GM23338 (cell line): Measurements from ENCODE around the gene PPP2R2D. TPM values are rescaled to one million over a fixed set of nuclear protein-coding genes. Genes with fewer than 3 reads are reported as not detected.
A peak's percentile ranks its signal among the peaks of the same experiment; 100 is the strongest.

ENCODE experiments used
- ATAC-seq: fragments of 200-7000 bp; cut with Tn5 transposase; 3 replicates; pipeline ENCODE4 v1.9.1; 2020
- DNase-seq: peaks from one replicate; pipeline ENCODE4 v3.0.0-alpha.2; 2015; ENCODE audit warnings: low spot score
- H2AFZ ChIP-seq: fragments of 200-600 bp; sonication (generic); 2 replicates; pipeline ENCODE4 v1.8.0; 2016; ENCODE audit warnings: antibody characterized with exemption, mild to moderate bottlenecking, moderate library complexity
- H3F3A ChIP-seq: fragments of 200-600 bp; sonication (generic); replicated peaks from 2 replicates; pipeline ENCODE4 v1.8.0; 2017; ENCODE audit warnings: antibody characterized with exemption, mixed run types, low read depth
- H3K27ac ChIP-seq: fragments of 200-600 bp; sonication (generic); 2 replicates; pipeline ENCODE4 v1.6.1; 2016; ENCODE audit warnings: low read depth
- H3K27me3 ChIP-seq: fragments of 200-600 bp; sonication (generic); 2 replicates; pipeline ENCODE4 v1.8.0; 2016; ENCODE audit warnings: mild to moderate bottlenecking, mixed run types, moderate library complexity; ENCODE audit not compliant: insufficient read depth
- H3K36me3 ChIP-seq: fragments of 200-600 bp; sonication (generic); 2 replicates; pipeline ENCODE4 v1.8.0; 2016; ENCODE audit warnings: mild to moderate bottlenecking; ENCODE audit not compliant: insufficient read depth
- H3K4me1 ChIP-seq: fragments of 200-600 bp; sonication (generic); 2 replicates; pipeline ENCODE4 v1.8.0; 2016; ENCODE audit warnings: mild to moderate bottlenecking, moderate library complexity; ENCODE audit not compliant: insufficient read depth
- H3K4me2 ChIP-seq: fragments of 200-600 bp; sonication (generic); 2 replicates; pipeline ENCODE4 v1.7.1; 2017; ENCODE audit warnings: mixed run types
- H3K4me3 ChIP-seq: fragments of 200-600 bp; sonication (generic); 2 replicates; pipeline ENCODE4 v1.6.1; 2016; ENCODE audit warnings: mixed run types
- H3K79me2 ChIP-seq: fragments of 200-600 bp; sonication (generic); replicated peaks from 2 replicates; pipeline ENCODE4 v1.8.0; 2017; ENCODE audit warnings: mild to moderate bottlenecking; ENCODE audit not compliant: insufficient read depth
- H3K9me2 ChIP-seq: fragments of 200-600 bp; sonication (generic); 2 replicates; pipeline ENCODE4 v1.8.0; 2017; ENCODE audit not compliant: insufficient read depth
- H4K20me1 ChIP-seq: fragments of 200-600 bp; sonication (generic); replicated peaks from 2 replicates; pipeline ENCODE4 v1.8.0; 2017; ENCODE audit warnings: mild to moderate bottlenecking; ENCODE audit not compliant: insufficient read depth
- H3K27ac Mint-ChIP-seq: 2 replicates; pipeline ENCODE4 v1.8.0; 2020; ENCODE audit warnings: inconsistent platforms, mild to moderate bottlenecking, moderate library complexity, mixed read lengths
- H3K27me3 Mint-ChIP-seq: 3 replicates; pipeline ENCODE4 v1.8.0; 2022; ENCODE audit warnings: low read depth, mild to moderate bottlenecking, moderate library complexity, mixed read lengths, inconsistent platforms; ENCODE audit not compliant: insufficient read depth, poor library complexity
- H3K36me3 Mint-ChIP-seq: 3 replicates; pipeline ENCODE4 v1.8.0; 2021; ENCODE audit warnings: low read depth, mild to moderate bottlenecking, inconsistent platforms, moderate library complexity, mixed read lengths
- H3K4me1 Mint-ChIP-seq: 3 replicates; pipeline ENCODE4 v1.8.0; 2020; ENCODE audit warnings: mild to moderate bottlenecking, inconsistent platforms, mixed read lengths
- H3K4me3 Mint-ChIP-seq: 3 replicates; pipeline ENCODE4 v1.8.0; 2021; ENCODE audit warnings: moderate library complexity, mild to moderate bottlenecking, inconsistent platforms, mixed read lengths
- H3K9me3 Mint-ChIP-seq: 3 replicates; pipeline ENCODE4 v1.8.0; 2020; ENCODE audit warnings: moderate library complexity, mild to moderate bottlenecking, inconsistent platforms, mixed read lengths
- EZH2phosphoT487 ChIP-seq: fragments of 200-600 bp; sonication (generic); IDR thresholded peaks from one replicate; pipeline ENCODE4 v1.8.1; 2018; ENCODE audit warnings: antibody characterized with exemption; ENCODE audit not compliant: unreplicated experiment
- JUNB ChIP-seq: IDR thresholded peaks from one replicate; pipeline ENCODE4 v1.6.1; 2016; ENCODE audit warnings: antibody characterized with exemption; ENCODE audit not compliant: unreplicated experiment
- ZNF331 ChIP-seq: fragments of 250-450 bp; sonication (Bioruptor Pico); IDR thresholded peaks from 2 replicates; pipeline ENCODE4 v1.5.0; 2020; ENCODE audit warnings: low read depth, mild to moderate bottlenecking, moderate library complexity
- polyA plus RNA-seq: library from polyadenylated mRNA; unstranded; fragments of >200 nt; fragmentation: Nextera tagmentation; extraction: Ambion mirVana; gene quantifications from 2 replicates; pipeline ENCODE4 v1.2.1, GENCODE V29; 2016
- total RNA-seq: library from RNA; depleted of rRNA; stranded (reverse); fragments of >200 nt; shearing (Covaris generic); gene quantifications from 2 replicates; pipeline ENCODE4 v1.2.3, GENCODE V29; 2014
- TF ChIP-seq, protein P1 (sequence below): fragments of 250-450 bp; sonication (Bioruptor Pico); IDR thresholded peaks from 2 replicates; pipeline ENCODE4 v1.5.0; 2020; ENCODE audit warnings: mild to moderate bottlenecking, moderate library complexity
- TF ChIP-seq, protein P2 (sequence below): IDR thresholded peaks from 2 replicates; pipeline ENCODE4 v1.6.1; 2016; ENCODE audit warnings: antibody characterized with exemption
- TF ChIP-seq, protein P3 (sequence below), 2 experiments: fragments of 200-600 bp in 1 of 2; sonication (generic) in 1 of 2; conservative IDR thresholded peaks; 2 replicates each; pipeline versions ENCODE4 v1.5.1 to v1.6.1; 2016 to 2017; ENCODE audit warnings: antibody characterized with exemption in 2 of 2, low read depth in 2 of 2, mild to moderate bottlenecking in 2 of 2, moderate library complexity in 1 of 2

The PPP2R2D gene
- total and polyA plus RNA-seq, 2 experiments from 2014 or later: 28.8 to 33.7 TPM

DNA sequence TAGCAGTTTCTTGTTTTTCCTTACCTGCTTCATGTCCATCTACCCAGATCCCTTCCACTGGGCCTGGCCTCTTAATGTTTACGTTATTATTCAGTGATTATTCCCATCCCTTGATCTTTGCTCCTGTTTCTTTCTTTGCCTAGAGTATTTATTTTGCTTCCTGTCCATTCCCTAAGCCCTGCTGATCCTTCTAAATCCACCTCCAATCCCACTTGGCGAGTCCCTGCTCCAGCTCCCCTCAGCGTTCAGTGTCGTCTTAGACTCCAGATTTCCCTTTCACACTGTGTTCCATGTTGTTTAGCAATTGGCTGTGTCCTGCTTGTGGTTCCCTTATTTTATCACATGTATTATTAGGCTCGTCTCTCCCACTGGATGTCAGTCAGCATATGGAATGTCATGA lies 7.3 kb downstream of the PPP2R2D start (continued):
- TF ChIP-seq ZNF331 (CRISPR knock-in tag) (no peak), EZH2phosphoT487 (no peak), JUNB (no peak)
- TF ChIP-seq, protein P1, sequence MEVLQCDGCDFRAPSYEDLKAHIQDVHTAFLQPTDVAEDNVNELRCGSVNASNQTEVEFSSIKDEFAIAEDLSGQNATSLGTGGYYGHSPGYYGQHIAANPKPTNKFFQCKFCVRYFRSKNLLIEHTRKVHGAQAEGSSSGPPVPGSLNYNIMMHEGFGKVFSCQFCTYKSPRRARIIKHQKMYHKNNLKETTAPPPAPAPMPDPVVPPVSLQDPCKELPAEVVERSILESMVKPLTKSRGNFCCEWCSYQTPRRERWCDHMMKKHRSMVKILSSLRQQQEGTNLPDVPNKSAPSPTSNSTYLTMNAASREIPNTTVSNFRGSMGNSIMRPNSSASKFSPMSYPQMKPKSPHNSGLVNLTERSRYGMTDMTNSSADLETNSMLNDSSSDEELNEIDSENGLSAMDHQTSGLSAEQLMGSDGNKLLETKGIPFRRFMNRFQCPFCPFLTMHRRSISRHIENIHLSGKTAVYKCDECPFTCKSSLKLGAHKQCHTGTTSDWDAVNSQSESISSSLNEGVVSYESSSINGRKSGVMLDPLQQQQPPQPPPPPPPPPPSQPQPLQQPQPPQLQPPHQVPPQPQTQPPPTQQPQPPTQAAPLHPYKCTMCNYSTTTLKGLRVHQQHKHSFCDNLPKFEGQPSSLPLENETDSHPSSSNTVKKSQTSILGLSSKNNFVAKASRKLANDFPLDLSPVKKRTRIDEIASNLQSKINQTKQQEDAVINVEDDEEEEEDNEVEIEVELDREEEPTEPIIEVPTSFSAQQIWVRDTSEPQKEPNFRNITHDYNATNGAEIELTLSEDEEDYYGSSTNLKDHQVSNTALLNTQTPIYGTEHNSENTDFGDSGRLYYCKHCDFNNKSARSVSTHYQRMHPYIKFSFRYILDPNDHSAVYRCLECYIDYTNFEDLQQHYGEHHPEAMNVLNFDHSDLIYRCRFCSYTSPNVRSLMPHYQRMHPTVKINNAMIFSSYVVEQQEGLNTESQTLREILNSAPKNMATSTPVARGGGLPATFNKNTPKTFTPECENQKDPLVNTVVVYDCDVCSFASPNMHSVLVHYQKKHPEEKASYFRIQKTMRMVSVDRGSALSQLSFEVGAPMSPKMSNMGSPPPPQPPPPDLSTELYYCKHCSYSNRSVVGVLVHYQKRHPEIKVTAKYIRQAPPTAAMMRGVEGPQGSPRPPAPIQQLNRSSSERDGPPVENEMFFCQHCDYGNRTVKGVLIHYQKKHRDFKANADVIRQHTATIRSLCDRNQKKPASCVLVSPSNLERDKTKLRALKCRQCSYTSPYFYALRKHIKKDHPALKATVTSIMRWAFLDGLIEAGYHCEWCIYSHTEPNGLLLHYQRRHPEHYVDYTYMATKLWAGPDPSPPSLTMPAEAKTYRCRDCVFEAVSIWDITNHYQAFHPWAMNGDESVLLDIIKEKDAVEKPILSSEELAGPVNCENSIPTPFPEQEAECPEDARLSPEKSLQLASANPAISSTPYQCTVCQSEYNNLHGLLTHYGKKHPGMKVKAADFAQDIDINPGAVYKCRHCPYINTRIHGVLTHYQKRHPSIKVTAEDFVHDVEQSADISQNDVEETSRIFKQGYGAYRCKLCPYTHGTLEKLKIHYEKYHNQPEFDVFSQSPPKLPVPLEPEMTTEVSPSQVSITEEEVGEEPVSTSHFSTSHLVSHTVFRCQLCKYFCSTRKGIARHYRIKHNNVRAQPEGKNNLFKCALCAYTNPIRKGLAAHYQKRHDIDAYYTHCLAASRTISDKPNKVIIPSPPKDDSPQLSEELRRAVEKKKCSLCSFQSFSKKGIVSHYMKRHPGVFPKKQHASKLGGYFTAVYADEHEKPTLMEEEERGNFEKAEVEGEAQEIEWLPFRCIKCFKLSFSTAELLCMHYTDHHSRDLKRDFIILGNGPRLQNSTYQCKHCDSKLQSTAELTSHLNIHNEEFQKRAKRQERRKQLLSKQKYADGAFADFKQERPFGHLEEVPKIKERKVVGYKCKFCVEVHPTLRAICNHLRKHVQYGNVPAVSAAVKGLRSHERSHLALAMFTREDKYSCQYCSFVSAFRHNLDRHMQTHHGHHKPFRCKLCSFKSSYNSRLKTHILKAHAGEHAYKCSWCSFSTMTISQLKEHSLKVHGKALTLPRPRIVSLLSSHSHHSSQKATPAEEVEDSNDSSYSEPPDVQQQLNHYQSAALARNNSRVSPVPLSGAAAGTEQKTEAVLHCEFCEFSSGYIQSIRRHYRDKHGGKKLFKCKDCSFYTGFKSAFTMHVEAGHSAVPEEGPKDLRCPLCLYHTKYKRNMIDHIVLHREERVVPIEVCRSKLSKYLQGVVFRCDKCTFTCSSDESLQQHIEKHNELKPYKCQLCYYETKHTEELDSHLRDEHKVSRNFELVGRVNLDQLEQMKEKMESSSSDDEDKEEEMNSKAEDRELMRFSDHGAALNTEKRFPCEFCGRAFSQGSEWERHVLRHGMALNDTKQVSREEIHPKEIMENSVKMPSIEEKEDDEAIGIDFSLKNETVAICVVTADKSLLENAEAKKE (CRISPR knock-in tag): no peak
- TF ChIP-seq, protein P2, sequence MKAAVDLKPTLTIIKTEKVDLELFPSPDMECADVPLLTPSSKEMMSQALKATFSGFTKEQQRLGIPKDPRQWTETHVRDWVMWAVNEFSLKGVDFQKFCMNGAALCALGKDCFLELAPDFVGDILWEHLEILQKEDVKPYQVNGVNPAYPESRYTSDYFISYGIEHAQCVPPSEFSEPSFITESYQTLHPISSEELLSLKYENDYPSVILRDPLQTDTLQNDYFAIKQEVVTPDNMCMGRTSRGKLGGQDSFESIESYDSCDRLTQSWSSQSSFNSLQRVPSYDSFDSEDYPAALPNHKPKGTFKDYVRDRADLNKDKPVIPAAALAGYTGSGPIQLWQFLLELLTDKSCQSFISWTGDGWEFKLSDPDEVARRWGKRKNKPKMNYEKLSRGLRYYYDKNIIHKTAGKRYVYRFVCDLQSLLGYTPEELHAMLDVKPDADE: no peak

DNA sequence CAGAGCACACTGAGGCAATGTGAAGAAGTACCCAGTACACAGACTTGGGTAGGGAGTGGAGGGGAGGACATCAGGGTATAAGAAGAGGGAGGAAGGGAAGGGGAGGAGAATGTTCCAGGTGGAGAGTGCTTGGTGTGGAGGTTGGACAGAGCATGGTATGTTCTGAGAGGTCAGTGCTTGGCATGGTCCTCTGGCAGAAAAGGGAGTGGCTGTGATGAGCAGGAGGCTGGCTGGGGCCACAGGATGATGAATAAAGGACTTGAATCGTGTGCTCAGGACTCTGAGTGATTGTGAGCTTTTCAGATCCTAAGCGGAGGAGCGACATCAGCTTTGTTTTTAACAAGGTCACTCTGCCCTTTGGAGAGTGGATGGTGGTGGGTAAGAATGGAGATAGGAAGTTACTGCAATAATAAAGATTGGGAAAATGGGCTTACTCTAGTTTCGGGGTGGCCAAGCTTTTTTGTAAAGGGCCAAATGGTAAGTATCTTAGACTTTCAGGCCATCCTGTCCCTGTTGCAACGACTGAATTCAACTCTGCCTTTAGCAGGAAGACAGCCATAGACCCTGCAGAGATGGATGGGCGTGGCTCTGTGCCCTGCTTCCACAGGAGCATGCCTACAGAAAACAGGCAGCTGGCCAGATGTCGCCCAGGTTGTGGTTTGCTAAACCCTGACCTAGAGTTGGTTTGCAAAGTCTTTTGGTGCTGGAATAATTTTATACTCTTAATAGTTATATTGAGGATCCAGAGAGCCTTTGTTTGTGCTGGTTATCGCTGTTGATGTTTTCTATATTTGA lies 8.4 kb downstream of the PPP2R2D start:
- Histone ChIP-seq H3K4me2 (no peak overlapping the region), H3K9me2 (peaks cover 2% of the 10 kb centered on the region; the same call in 1 of the 2 replicates), H3F3A (no peaks in the 10 kb centered on the region), H2AFZ (no peak overlapping the region), H3K36me3 (no peaks in the 10 kb centered on the region; the same call in 1 of the 2 replicates), H3K4me1 (peaks cover 20% of the 10 kb centered on the region), H3K79me2 (peaks cover 100% of the 10 kb centered on the region), H3K4me3 (no peak overlapping the region), H4K20me1 (peaks cover 83% of the 10 kb centered on the region), H3K27me3 (no peaks in the 10 kb centered on the region), H3K27ac (no peak overlapping the region)
- Mint-ChIP-seq H3K4me3 (no peak overlapping the region), H3K27ac (peak overlapping the region; percentile 32), H3K9me3 (no peaks in the 10 kb centered on the region; the same call in 2 of the 3 replicates), H3K27me3 (no peaks in the 10 kb centered on the region), H3K36me3 (peaks cover 36% of the 10 kb centered on the region), H3K4me1 (peaks cover 30% of the 10 kb centered on the region)
- ATAC-seq: no peak; the same call in 2 of the 3 replicates
- no peak for DNase-seq
- TF ChIP-seq, protein P3, sequence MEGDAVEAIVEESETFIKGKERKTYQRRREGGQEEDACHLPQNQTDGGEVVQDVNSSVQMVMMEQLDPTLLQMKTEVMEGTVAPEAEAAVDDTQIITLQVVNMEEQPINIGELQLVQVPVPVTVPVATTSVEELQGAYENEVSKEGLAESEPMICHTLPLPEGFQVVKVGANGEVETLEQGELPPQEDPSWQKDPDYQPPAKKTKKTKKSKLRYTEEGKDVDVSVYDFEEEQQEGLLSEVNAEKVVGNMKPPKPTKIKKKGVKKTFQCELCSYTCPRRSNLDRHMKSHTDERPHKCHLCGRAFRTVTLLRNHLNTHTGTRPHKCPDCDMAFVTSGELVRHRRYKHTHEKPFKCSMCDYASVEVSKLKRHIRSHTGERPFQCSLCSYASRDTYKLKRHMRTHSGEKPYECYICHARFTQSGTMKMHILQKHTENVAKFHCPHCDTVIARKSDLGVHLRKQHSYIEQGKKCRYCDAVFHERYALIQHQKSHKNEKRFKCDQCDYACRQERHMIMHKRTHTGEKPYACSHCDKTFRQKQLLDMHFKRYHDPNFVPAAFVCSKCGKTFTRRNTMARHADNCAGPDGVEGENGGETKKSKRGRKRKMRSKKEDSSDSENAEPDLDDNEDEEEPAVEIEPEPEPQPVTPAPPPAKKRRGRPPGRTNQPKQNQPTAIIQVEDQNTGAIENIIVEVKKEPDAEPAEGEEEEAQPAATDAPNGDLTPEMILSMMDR (conservative IDR thresholded peaks at IDR 0.05; ENCODE audit: low read depth in 2 of 2): no peak
